Measurements from ENCODE around the gene SPO11.
A peak's percentile ranks its signal among the peaks of the same experiment; 100 is the strongest.

SPO11 gene

DNA sequence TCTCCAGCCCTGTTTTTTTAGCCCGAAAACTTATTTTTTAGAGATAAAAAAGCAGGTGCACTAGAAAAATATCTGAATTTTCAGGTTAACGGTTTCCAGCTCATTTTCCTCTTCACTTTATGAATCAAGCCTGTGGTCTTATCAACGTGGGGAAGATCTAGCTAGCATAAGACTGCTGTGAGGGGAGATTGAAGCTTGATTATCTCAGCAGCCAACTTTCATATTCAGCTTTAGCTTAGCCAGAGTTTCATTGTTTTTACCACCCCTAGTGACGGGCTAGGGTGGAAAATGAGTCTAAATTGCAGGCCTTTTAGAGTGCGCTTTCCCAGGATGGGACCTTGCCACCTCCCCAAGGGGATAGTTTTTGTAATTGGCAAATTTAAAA, 49.7 kb downstream of the SPO11 start:
- TF ChIP-seq TAF1 (IDR thresholded peaks at IDR 0.05; ENCODE audit: low read depth) (no peak), YY1 (IDR thresholded peaks at IDR 0.05; ENCODE audit: low read depth) (no peak), TCF12 (IDR thresholded peaks at IDR 0.05; ENCODE audit: low read depth) (no peak), NFIC (IDR thresholded peaks at IDR 0.05) (no peak), CREB1 (IDR thresholded peaks at IDR 0.05; ENCODE audit: low read depth) (no peak), FOXM1 (IDR thresholded peaks at IDR 0.05; ENCODE audit: borderline replicate concordance, low read depth) (no peak), EGR1 (IDR thresholded peaks at IDR 0.05) (no peak), CEBPB (IDR thresholded peaks at IDR 0.05) (no peak), ZBTB7A (IDR thresholded peaks at IDR 0.05; ENCODE audit: low read depth) (no peak), EP300 (IDR thresholded peaks at IDR 0.05; ENCODE audit: borderline replicate concordance) (no peak), RAD21 (IDR thresholded peaks at IDR 0.05; ENCODE audit: low read depth) (no peak), TEAD4 (IDR thresholded peaks at IDR 0.05) (no peak)
- TF ChIP-seq, protein P1, sequence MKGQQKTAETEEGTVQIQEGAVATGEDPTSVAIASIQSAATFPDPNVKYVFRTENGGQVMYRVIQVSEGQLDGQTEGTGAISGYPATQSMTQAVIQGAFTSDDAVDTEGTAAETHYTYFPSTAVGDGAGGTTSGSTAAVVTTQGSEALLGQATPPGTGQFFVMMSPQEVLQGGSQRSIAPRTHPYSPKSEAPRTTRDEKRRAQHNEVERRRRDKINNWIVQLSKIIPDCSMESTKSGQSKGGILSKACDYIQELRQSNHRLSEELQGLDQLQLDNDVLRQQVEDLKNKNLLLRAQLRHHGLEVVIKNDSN (IDR thresholded peaks at IDR 0.05): no peak
- TF ChIP-seq, protein P2, sequence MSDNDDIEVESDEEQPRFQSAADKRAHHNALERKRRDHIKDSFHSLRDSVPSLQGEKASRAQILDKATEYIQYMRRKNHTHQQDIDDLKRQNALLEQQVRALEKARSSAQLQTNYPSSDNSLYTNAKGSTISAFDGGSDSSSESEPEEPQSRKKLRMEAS (IDR thresholded peaks at IDR 0.05): no peak
- TF ChIP-seq, protein P3, sequence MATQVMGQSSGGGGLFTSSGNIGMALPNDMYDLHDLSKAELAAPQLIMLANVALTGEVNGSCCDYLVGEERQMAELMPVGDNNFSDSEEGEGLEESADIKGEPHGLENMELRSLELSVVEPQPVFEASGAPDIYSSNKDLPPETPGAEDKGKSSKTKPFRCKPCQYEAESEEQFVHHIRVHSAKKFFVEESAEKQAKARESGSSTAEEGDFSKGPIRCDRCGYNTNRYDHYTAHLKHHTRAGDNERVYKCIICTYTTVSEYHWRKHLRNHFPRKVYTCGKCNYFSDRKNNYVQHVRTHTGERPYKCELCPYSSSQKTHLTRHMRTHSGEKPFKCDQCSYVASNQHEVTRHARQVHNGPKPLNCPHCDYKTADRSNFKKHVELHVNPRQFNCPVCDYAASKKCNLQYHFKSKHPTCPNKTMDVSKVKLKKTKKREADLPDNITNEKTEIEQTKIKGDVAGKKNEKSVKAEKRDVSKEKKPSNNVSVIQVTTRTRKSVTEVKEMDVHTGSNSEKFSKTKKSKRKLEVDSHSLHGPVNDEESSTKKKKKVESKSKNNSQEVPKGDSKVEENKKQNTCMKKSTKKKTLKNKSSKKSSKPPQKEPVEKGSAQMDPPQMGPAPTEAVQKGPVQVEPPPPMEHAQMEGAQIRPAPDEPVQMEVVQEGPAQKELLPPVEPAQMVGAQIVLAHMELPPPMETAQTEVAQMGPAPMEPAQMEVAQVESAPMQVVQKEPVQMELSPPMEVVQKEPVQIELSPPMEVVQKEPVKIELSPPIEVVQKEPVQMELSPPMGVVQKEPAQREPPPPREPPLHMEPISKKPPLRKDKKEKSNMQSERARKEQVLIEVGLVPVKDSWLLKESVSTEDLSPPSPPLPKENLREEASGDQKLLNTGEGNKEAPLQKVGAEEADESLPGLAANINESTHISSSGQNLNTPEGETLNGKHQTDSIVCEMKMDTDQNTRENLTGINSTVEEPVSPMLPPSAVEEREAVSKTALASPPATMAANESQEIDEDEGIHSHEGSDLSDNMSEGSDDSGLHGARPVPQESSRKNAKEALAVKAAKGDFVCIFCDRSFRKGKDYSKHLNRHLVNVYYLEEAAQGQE (IDR thresholded peaks at IDR 0.05; ENCODE audit: low read depth): no peak

DNA sequence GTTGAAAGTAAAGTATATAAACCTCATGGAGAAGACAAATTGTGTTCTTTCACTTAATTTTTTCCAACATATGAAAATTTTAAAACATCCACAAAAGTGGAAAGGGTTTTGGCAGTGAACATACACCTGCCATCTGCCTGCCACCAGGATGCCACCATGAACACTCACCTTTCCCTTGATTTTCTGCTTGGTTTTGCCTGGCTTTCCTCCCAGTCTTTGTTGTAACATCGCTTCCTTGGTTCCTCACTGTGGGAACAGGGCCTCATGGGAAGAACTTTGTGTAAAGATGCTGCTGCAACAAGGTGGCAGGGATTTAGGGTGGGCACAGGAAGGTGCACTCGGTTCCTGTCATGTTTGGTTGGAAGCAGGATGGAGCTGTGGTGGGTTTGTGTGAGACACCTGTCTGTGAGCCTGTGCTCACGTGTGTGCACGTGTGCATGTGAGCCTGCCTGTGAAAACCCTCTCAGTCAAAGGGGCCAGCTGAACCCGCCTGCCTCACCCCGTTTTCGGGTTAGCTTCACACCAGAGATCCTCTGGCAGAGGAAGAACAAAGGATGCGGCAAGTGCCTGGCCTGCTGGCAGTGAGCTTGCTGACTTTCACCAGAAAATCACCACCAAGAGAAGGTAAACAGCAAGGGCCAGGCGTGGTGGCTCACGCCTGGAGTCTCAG, 50.6 kb downstream of the SPO11 start:
- TF ChIP-seq NFIC (IDR thresholded peaks at IDR 0.05): no peak
- TF ChIP-seq FOXM1 (IDR thresholded peaks at IDR 0.05; ENCODE audit: borderline replicate concordance, low read depth): no peak
- TF ChIP-seq ZBTB7A (IDR thresholded peaks at IDR 0.05; ENCODE audit: low read depth): no peak
- TF ChIP-seq EGR1 (IDR thresholded peaks at IDR 0.05): no peak
- TF ChIP-seq YY1 (IDR thresholded peaks at IDR 0.05; ENCODE audit: low read depth): no peak
- TF ChIP-seq EP300 (IDR thresholded peaks at IDR 0.05; ENCODE audit: borderline replicate concordance): no peak
- TF ChIP-seq, protein P2 (IDR thresholded peaks at IDR 0.05): no peak
- no peak for TF ChIP-seq CREB1 (IDR thresholded peaks at IDR 0.05; ENCODE audit: low read depth)

DNA sequence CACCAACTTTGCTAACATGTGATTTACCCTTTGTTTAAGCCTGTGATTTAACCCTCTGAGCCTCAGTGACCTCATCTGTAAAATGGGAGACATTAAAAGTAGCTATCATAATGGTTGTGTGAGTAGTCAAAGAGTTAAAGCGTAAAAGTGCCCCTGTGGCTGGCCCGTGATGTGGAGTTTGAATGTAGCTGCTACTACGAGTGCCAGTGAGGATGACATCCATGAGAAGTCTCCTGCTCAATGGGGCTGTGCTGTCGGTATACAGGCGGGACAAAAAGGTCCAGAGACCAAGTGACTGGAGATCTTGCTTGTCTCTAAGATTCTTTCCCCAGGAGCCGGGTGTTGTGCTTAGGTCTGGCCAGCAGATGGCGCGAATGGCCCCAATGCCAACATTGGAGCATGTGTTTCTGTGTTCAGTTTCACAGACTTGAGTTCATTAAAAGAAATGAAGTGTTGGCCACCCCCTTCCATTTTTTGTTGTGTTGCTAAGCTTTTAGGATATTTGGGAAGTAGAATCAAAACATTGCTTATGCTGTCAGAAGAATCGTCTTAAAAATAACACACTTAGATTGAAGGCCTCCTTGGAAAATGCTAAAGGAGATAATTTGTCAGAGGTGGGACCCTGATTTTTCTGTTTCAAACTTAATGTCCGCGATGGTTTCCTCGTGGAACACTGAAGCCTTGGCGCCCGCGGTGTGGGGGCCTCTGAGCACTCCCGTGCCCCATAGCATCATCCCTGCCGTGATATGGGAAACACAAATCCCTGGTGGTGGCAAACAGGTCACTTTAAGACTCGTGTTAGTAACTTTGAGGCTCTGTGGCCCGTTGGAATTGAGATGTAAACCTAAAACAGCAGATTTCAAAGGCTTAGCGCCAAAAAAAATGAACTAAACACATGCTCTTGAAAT, 52.2 kb downstream of the SPO11 start:
- TF ChIP-seq EGR1 (IDR thresholded peaks at IDR 0.05): no peak
- TF ChIP-seq, protein P2 (IDR thresholded peaks at IDR 0.05): peak; percentile 60; the same call in 1 of the 2 replicates
- TF ChIP-seq RAD21 (IDR thresholded peaks at IDR 0.05; ENCODE audit: low read depth): peak; percentile 84

DNA sequence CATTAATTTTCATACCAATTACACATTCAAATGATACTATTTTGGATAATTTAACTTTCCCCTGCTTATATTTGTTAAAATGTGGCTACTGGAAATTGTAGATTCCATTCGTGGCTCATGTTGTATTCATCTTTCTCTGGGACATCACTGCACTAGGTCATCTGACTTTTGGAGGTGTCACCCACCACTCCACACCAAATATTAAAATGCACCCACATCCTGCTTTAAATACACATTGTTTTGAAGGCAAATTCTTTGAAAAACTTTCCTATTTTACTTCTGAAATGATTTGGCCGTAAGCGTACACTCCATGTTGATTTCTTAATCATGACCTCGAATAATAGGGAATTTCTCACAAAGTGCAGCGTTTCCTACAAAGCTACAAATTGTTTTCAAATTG, 52.9 kb downstream of the SPO11 start:
- TF ChIP-seq CREB1 (IDR thresholded peaks at IDR 0.05; ENCODE audit: low read depth) (no peak), RAD21 (IDR thresholded peaks at IDR 0.05; ENCODE audit: low read depth) (no peak), FOXM1 (IDR thresholded peaks at IDR 0.05; ENCODE audit: borderline replicate concordance, low read depth) (no peak), EGR1 (IDR thresholded peaks at IDR 0.05) (no peak), TEAD4 (IDR thresholded peaks at IDR 0.05) (no peak), ZBTB7A (IDR thresholded peaks at IDR 0.05; ENCODE audit: low read depth) (no peak), TCF12 (IDR thresholded peaks at IDR 0.05; ENCODE audit: low read depth) (no peak), NFIC (IDR thresholded peaks at IDR 0.05) (no peak), CEBPB (IDR thresholded peaks at IDR 0.05) (no peak), EP300 (IDR thresholded peaks at IDR 0.05; ENCODE audit: borderline replicate concordance) (no peak), TAF1 (IDR thresholded peaks at IDR 0.05; ENCODE audit: low read depth) (no peak), YY1 (IDR thresholded peaks at IDR 0.05; ENCODE audit: low read depth) (no peak)
- TF ChIP-seq, protein P1 (IDR thresholded peaks at IDR 0.05): no peak
- TF ChIP-seq, protein P3 (IDR thresholded peaks at IDR 0.05; ENCODE audit: low read depth): no peak
- TF ChIP-seq, protein P2 (IDR thresholded peaks at IDR 0.05): no peak

All from Ishikawa (cell line).